ENCODE results near the gene LPGAT1.
"Not testable (repeated sequence)": the region's sequence is repeated elsewhere in the genome, so short reads cannot be mapped to it uniquely, and the experiment has no call there.

The LPGAT1 gene

GRCh38 chr1:211705467-211706091 is 125.0 kb downstream of the LPGAT1 start:
- no peak for DNase-seq (ENCODE audit: low read depth in 2 of 2)

GRCh38 chr1:211704543-211704942 is 126.0 kb downstream of the LPGAT1 start:
- no peak for DNase-seq (ENCODE audit: low read depth in 2 of 2)

GRCh38 chr1:211703812-211704537 is 126.6 kb downstream of the LPGAT1 start:
- DNase-seq (ENCODE audit: low read depth in 2 of 2), result no peak

- no peak for DNase-seq (ENCODE audit: low read depth in 2 of 2)
These were observed 128.8 kb downstream of the LPGAT1 start for GRCh38 chr1:211701733-211702132.

- DNase-seq (ENCODE audit: low read depth in 2 of 2), result no peak
These were observed 131.5 kb downstream of the LPGAT1 start for GRCh38 chr1:211699059-211699458.

- DNase-seq (ENCODE audit: low read depth in 2 of 2), result peak; percentile 71 to 82
These were observed 132.2 kb downstream of the LPGAT1 start for GRCh38 chr1:211698161-211699026.

GRCh38 chr1:211697356-211697755 is 133.2 kb downstream of the LPGAT1 start:
- DNase-seq (ENCODE audit: low read depth in 2 of 2), result no peak

GRCh38 chr1:211695135-211695816 is 135.3 kb downstream of the LPGAT1 start:
- DNase-seq (ENCODE audit: low read depth in 2 of 2), result no peak

- DNase-seq (ENCODE audit: low read depth in 2 of 2), result not testable (repeated sequence)
These were observed 136.7 kb downstream of the LPGAT1 start for GRCh38 chr1:211693911-211694310.
